HCT116 (cell line): ENCODE data around the gene RPL31. TPM values are rescaled to one million over a fixed set of nuclear protein-coding genes. Genes with fewer than 3 reads are reported as not detected.

Source experiments
- ATAC-seq: fragments of 200-7000 bp; cut with Tn5 transposase; 2 replicates; pipeline ENCODE4 v1.9.1; 2020; ENCODE audit warnings: mild to moderate bottlenecking, moderate library complexity
- BruUV-seq: library from RNA; stranded (reverse); fragments of 400-500 nt; replicated peaks from 2 replicates; lab custom pipeline; 2021; lab: Mats Ljungman, UMichigan
- CTCF ChIA-PET: fragments of 300-600 bp; sonication (Branson Sonifier 250); formaldehyde crosslinking; loops from one replicate; lab custom pipeline; 2021; ENCODE audit warnings: antibody characterized with exemption; lab: Charles Lee
- POLR2A ChIA-PET: fragments of 300-600, 350-600 bp; sonication (Branson Sonifier 250); formaldehyde crosslinking; loops from one replicate; lab custom pipeline; 2021; ENCODE audit warnings: antibody characterized with exemption; lab: Charles Lee
- RAD21 ChIA-PET, 2 experiments: fragments of 300-600 bp; sonication (Branson Sonifier 250); formaldehyde crosslinking; loops; one replicate each; lab custom pipeline; 2023; ENCODE audit warnings: low total read pairs in 2 of 2; ENCODE audit not compliant: uncharacterized antibody in 2 of 2, unreplicated experiment in 2 of 2, low non-redundant PET in 1 of 2; lab: Charles Lee
- DNase-seq: peaks from one replicate; pipeline ENCODE4 v3.0.0-alpha.2; 2010; ENCODE audit warnings: low read depth, low spot score
- H2AFZ ChIP-seq: fragments of 200-600 bp; shearing (Covaris generic), sonication (generic); 2 replicates; pipeline ENCODE4 v1.6.1; 2017; ENCODE audit warnings: low read depth, mixed run types, mixed read lengths, antibody characterized with exemption, low read length; ENCODE audit not compliant: poor library complexity, severe bottlenecking
- H3K27ac ChIP-seq: 2 replicates; pipeline ENCODE4 v1.5.1; 2012; ENCODE audit warnings: low read depth, low read length
- H3K27me3 ChIP-seq: fragments of 200-600 bp; sonication (generic); 2 replicates; pipeline ENCODE4 v1.6.1; 2016; ENCODE audit warnings: mixed run types, low read length, mixed read lengths; ENCODE audit not compliant: insufficient read depth
- H3K36me3 ChIP-seq, 2 experiments: fragments of 200-500 bp in 1 of 2; fragments of 200-600 bp in 1 of 2; sonication (Bioruptor generic) in 1 of 2; sonication (generic) in 1 of 2; 2 replicates each; pipeline versions ENCODE4 v1.5.1 to v1.6.1; 2014 to 2016; ENCODE audit warnings: low read length in 2 of 2, inconsistent platforms in 1 of 2, mixed read lengths in 1 of 2, mixed run types in 1 of 2; ENCODE audit not compliant: insufficient read depth in 2 of 2, control insufficient read depth in 1 of 2
- H3K4me1 ChIP-seq, 2 experiments: fragments of 200-600 bp in 1 of 2; sonication (generic) in 1 of 2; 2 replicates each; pipeline versions ENCODE4 v1.5.1 to v1.6.1; 2012 to 2017; ENCODE audit warnings: low read length in 2 of 2, inconsistent platforms in 1 of 2, mild to moderate bottlenecking in 1 of 2, mixed read lengths in 1 of 2, mixed run types in 1 of 2, moderate library complexity in 1 of 2; ENCODE audit not compliant: insufficient read depth in 2 of 2, control insufficient read depth in 1 of 2
- H3K4me2 ChIP-seq: fragments of 200-600 bp; sonication (generic); 2 replicates; pipeline ENCODE4 v1.6.1; 2017; ENCODE audit warnings: mixed run types, low read length, mixed read lengths
- H3K4me3 ChIP-seq, 2 experiments: fragments of 200-600 bp in 1 of 2; sonication (generic) in 1 of 2; replicated peaks in 1 of 2; 2 replicates each; pipeline ENCODE4 v1.5.1; 2011 to 2016; ENCODE audit warnings: low read length in 2 of 2, control low read depth in 1 of 2, low read depth in 1 of 2, mild to moderate bottlenecking in 1 of 2, mixed read lengths in 1 of 2, mixed run types in 1 of 2
- H3K79me2 ChIP-seq: fragments of 200-600 bp; sonication (generic); 2 replicates; pipeline ENCODE4 v1.6.1; 2017; ENCODE audit warnings: mild to moderate bottlenecking, mixed run types, low read length, moderate library complexity, mixed read lengths; ENCODE audit not compliant: insufficient read depth
- H3K9ac ChIP-seq: fragments of 200-600 bp; sonication (generic); 2 replicates; pipeline ENCODE4 v1.6.1; 2016; ENCODE audit warnings: low read length, mixed read lengths
- H3K9me2 ChIP-seq: fragments of 200-600 bp; sonication (generic), shearing (Covaris generic); 2 replicates; pipeline ENCODE4 v1.6.1; 2017; ENCODE audit warnings: mixed run types, mild to moderate bottlenecking, moderate library complexity; ENCODE audit not compliant: insufficient read depth
- H3K9me3 ChIP-seq, 2 experiments: fragments of 200-500 bp in 1 of 2; fragments of 200-600 bp in 1 of 2; sonication (Bioruptor generic) in 1 of 2; sonication (generic) in 1 of 2; 2 replicates each; pipeline ENCODE4 v1.6.1; 2014 to 2017; ENCODE audit warnings: low read length in 2 of 2, mixed read lengths in 2 of 2, inconsistent platforms in 1 of 2, low read depth in 1 of 2, mild to moderate bottlenecking in 1 of 2, mixed run types in 1 of 2, moderate library complexity in 1 of 2; ENCODE audit not compliant: control insufficient read depth in 1 of 2, insufficient read depth in 1 of 2
- H4K20me1 ChIP-seq: fragments of 200-600 bp; sonication (generic), shearing (Covaris generic); 2 replicates; pipeline ENCODE4 v1.6.1; 2017; ENCODE audit warnings: mixed run types, mild to moderate bottlenecking, moderate library complexity; ENCODE audit not compliant: insufficient read depth
- ATF3 ChIP-seq: IDR thresholded peaks from 2 replicates; pipeline ENCODE4 v1.6.1; 2012
- CEBPB ChIP-seq: IDR thresholded peaks from 2 replicates; pipeline ENCODE4 v1.6.1; 2012; ENCODE audit warnings: low read depth
- CTCF ChIP-seq, 3 experiments: fragments of 200-600 bp in 1 of 3; sonication (generic) in 1 of 3; IDR thresholded peaks in 2 of 3; conservative IDR thresholded peaks in 1 of 3; 2 replicates each; pipeline ENCODE4 v1.5.1; 2012 to 2017; ENCODE audit warnings: low read depth in 2 of 3, low read length in 2 of 3, antibody characterized with exemption in 1 of 3, borderline replicate concordance in 1 of 3, control low read depth in 1 of 3, mild to moderate bottlenecking in 1 of 3, mixed read lengths in 1 of 3, mixed run types in 1 of 3, moderate library complexity in 1 of 3; ENCODE audit not compliant: insufficient read depth in 1 of 3
- ELF1 ChIP-seq: IDR thresholded peaks from 2 replicates; pipeline ENCODE4 v1.6.1; 2012; ENCODE audit warnings: low read depth, borderline replicate concordance
- EZH2phosphoT487 ChIP-seq: fragments of 200-600 bp; IDR thresholded peaks from 2 replicates; pipeline ENCODE4 v1.6.1; 2018; ENCODE audit warnings: antibody characterized with exemption, borderline replicate concordance
- FOSL1 ChIP-seq: IDR thresholded peaks from 2 replicates; pipeline ENCODE4 v1.6.1; 2012; ENCODE audit warnings: low read depth
- MAX ChIP-seq: IDR thresholded peaks from 2 replicates; pipeline ENCODE4 v1.6.1; 2012
- SRF ChIP-seq: IDR thresholded peaks from 2 replicates; pipeline ENCODE4 v1.6.1; 2012; ENCODE audit warnings: low read depth
- TCF7L2 ChIP-seq: IDR thresholded peaks from 2 replicates; pipeline ENCODE4 v1.7.0; 2011; ENCODE audit warnings: borderline replicate concordance, inconsistent platforms; ENCODE audit not compliant: insufficient read depth, insufficient read length; ENCODE audit errors: extremely low read depth
- YY1 ChIP-seq: IDR thresholded peaks from 2 replicates; pipeline ENCODE4 v1.6.1; 2011; ENCODE audit warnings: low read length, low read depth, moderate library complexity, mild to moderate bottlenecking; ENCODE audit not compliant: insufficient replicate concordance; ENCODE audit errors: extremely low read depth
- ZBTB33 ChIP-seq: IDR thresholded peaks from 2 replicates; pipeline ENCODE4 v1.6.1; 2011; ENCODE audit warnings: mild to moderate bottlenecking, low read length, moderate library complexity; ENCODE audit not compliant: insufficient replicate concordance; ENCODE audit errors: extremely low read depth
- ZFX ChIP-seq: fragments of 450-650 bp; IDR thresholded peaks from 2 replicates; pipeline ENCODE4 v1.6.1; 2017
- intact Hi-C: fragments of 100-400 bp; cut with micrococcal nuclease; formaldehyde crosslinking; loops from 2 replicates; pipeline ENCODE4 v1.10.0; 2022
- total RNA-seq: library from RNA; stranded (reverse); gene quantifications from one replicate; pipeline ENCODE4 v1.2.1, GENCODE V29; 2021; ENCODE audit not compliant: unreplicated experiment

The RPL31 gene
- total RNA-seq, 1 experiment from 2014 or later: 1,340 TPM

GRCh38 chr2:100965596-100965995 lies 36.5 kb upstream of the RPL31 start:
- TF ChIP-seq ATF3 (no peak), CEBPB (no peak), ZFX (no peak), MAX (no peak), ELF1 (no peak), CTCF (IDR thresholded peaks at IDR 0.05 in 2 of 3, conservative IDR thresholded peaks at IDR 0.05 in 1 of 3; ENCODE audit: borderline replicate concordance in 1 of 3, insufficient read depth in 1 of 3, low read depth in 2 of 3, low read length in 2 of 3) (no peak)
- no peaks in the 10 kb centered on the region for H3K27me3 ChIP-seq
- 0 out of 4 replicates have a peak, but pooled peaks cover 0 to 3% of the 10 kb centered on the region in 2 experiments for H3K36me3 ChIP-seq
- intact Hi-C loops: no loop called here
- H4K20me1 ChIP-seq: no peaks in the 10 kb centered on the region
- no peaks in the 10 kb centered on the region for H3K9me2 ChIP-seq
- no peak overlapping the region for H3K27ac ChIP-seq
- no peaks in the 10 kb centered on the region for H3K4me1 ChIP-seq
- RAD21 ChIA-PET: no interaction called here
- ATAC-seq (0 out of 2 replicates have a peak, but pooled peaks have one; percentile 32), DNase-seq (no peak)
- no peak overlapping the region for H3K4me2 ChIP-seq
- no peak overlapping the region for H2AFZ ChIP-seq
- no peak overlapping the region for H3K9ac ChIP-seq
- H3K9me3 ChIP-seq: no peaks in the 10 kb centered on the region
- no peaks in the 10 kb centered on the region for H3K79me2 ChIP-seq
- BruUV-seq: no TSS peak
- POLR2A ChIA-PET: no interaction called here
- CTCF ChIA-PET: no interaction called here
- H3K4me3 ChIP-seq: no peak overlapping the region

GRCh38 chr2:100967716-100968115 lies 34.4 kb upstream of the RPL31 start:
- Histone ChIP-seq H3K9me2 (no peaks in the 10 kb centered on the region), H3K79me2 (no peaks in the 10 kb centered on the region), H2AFZ (no peak overlapping the region), H3K27ac (no peak overlapping the region), H3K27me3 (no peaks in the 10 kb centered on the region), H3K9ac (no peak overlapping the region), H4K20me1 (no peaks in the 10 kb centered on the region), H3K4me1 (no peaks in the 10 kb centered on the region), H3K4me2 (no peak overlapping the region), H3K9me3 (no peaks in the 10 kb centered on the region), H3K36me3 (peaks cover 0 to 3% of the 10 kb centered on the region in 2 experiments; a peak in 1 of 4 replicates), H3K4me3 (no peak overlapping the region)
- no TSS peak for BruUV-seq
- no peak for ATAC-seq
- ChIA-PET CTCF (no interaction called here), RAD21 (no interaction called here), POLR2A (no interaction called here)
- intact Hi-C loops: no loop called here
- no peak for DNase-seq
- no peak for TF ChIP-seq TCF7L2
- TF ChIP-seq ZFX: no peak
- TF ChIP-seq CTCF (IDR thresholded peaks at IDR 0.05 in 2 of 3, conservative IDR thresholded peaks at IDR 0.05 in 1 of 3; ENCODE audit: borderline replicate concordance in 1 of 3, insufficient read depth in 1 of 3, low read depth in 2 of 3, low read length in 2 of 3): no peak
- TF ChIP-seq EZH2phosphoT487: no peak
- TF ChIP-seq YY1: no peak
- TF ChIP-seq MAX: no peak
- TF ChIP-seq ZBTB33: no peak
- TF ChIP-seq FOSL1: no peak
- no peak for TF ChIP-seq SRF
